ENCODE results near the gene UBA52. TPM values are rescaled to one million over a fixed set of nuclear protein-coding genes. Genes with fewer than 3 reads are reported as not detected.

The UBA52 gene
- total RNA-seq, 1 experiment from 2014 or later = 1,330 TPM

DNA sequence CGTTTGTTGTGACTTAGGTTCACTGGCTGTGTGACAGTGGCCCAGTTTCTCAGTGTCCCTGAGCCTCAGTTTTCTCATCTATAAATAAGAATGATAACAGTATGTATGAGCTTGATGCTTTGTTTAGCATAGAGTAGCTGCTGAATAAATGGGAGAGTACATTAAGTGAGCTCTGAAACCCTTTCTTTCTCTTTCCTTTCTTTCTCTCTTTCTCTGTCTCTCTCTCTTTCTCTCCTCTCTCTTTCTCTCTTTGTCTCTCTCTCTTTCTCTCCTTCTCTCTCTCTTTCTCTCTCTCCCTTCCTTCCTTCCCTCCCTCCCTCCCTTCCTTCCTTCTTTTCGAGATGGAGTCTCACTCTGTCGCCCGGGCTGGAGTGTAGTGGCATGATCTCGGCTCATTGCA, 12.0 kb upstream of the UBA52 start:
- CTCF ChIA-PET = interaction anchor here (1.0 kb wide), 1 partner anchor 307 kb away, joined by 3 read pairs; no protein-coding TSS in a partner anchor
- intact Hi-C loops (cut with micrococcal nuclease) = no loop called here
- peaks cover 51% of the 10 kb centered on the region for H3K36me3 Mint-ChIP-seq (ENCODE audit: insufficient read depth, unreplicated experiment)
- peaks cover 11% of the 10 kb centered on the region for H3K4me1 Mint-ChIP-seq (ENCODE audit: insufficient read depth, unreplicated experiment)
- H3K9me3 Mint-ChIP-seq (ENCODE audit: unreplicated experiment) = no peaks in the 10 kb centered on the region
- no peak overlapping the region for H3K27ac Mint-ChIP-seq (ENCODE audit: low read depth, unreplicated experiment)
- no peaks in the 10 kb centered on the region for H3K27me3 Mint-ChIP-seq (ENCODE audit: insufficient read depth, unreplicated experiment)
- no TSS peak for BruUV-seq (replicated peaks)
- TF ChIP-seq, protein P1, sequence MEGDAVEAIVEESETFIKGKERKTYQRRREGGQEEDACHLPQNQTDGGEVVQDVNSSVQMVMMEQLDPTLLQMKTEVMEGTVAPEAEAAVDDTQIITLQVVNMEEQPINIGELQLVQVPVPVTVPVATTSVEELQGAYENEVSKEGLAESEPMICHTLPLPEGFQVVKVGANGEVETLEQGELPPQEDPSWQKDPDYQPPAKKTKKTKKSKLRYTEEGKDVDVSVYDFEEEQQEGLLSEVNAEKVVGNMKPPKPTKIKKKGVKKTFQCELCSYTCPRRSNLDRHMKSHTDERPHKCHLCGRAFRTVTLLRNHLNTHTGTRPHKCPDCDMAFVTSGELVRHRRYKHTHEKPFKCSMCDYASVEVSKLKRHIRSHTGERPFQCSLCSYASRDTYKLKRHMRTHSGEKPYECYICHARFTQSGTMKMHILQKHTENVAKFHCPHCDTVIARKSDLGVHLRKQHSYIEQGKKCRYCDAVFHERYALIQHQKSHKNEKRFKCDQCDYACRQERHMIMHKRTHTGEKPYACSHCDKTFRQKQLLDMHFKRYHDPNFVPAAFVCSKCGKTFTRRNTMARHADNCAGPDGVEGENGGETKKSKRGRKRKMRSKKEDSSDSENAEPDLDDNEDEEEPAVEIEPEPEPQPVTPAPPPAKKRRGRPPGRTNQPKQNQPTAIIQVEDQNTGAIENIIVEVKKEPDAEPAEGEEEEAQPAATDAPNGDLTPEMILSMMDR (IDR thresholded peaks at IDR 0.05; ENCODE audit: unreplicated experiment) = no peak
- H3K4me3 Mint-ChIP-seq (ENCODE audit: unreplicated experiment) = peak overlapping the region; percentile 74
- POLR2A ChIA-PET = interaction anchor here (0.6 to 6.1 kb wide), 7 partner anchors 11 to 360 kb away, joined by 3 to 106 read pairs (median 4); partner anchors contain the start of genes COPE, DDX49, ELL and FKBP8
- no peak for DNase-seq (ENCODE audit: unreplicated experiment)

DNA sequence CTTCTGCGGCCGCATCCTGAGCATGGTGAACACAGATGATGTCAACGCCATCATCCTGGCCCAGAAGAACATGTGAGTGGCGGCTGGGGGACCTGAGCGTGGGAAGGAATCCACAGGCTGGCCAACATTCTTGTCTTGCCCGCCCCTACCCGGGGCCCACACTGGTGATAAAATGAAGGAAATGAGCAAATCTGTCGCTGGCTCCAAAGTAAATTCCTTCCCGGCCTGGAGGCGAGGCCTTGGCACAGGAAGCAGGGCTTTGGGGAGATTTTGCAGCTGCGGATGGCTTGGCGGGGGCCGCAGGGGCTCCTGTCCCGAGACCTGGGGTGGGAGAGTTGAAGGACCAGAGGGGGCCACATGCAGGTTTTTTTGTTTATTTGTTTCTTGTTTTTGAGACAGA, 9.6 kb upstream of the UBA52 start:
- CTCF ChIA-PET = interaction anchor here (0.7 kb wide), 1 partner anchor 55 kb away, joined by 3 read pairs; no protein-coding TSS in a partner anchor
- Mint-ChIP-seq H3K27ac (ENCODE audit: low read depth, unreplicated experiment) (no peak overlapping the region), H3K36me3 (ENCODE audit: insufficient read depth, unreplicated experiment) (peaks cover 72% of the 10 kb centered on the region), H3K4me3 (ENCODE audit: unreplicated experiment) (no peak overlapping the region), H3K4me1 (ENCODE audit: insufficient read depth, unreplicated experiment) (peaks cover 11% of the 10 kb centered on the region), H3K9me3 (ENCODE audit: unreplicated experiment) (no peaks in the 10 kb centered on the region), H3K27me3 (ENCODE audit: insufficient read depth, unreplicated experiment) (no peaks in the 10 kb centered on the region)
- no peak for DNase-seq (ENCODE audit: unreplicated experiment)
- intact Hi-C loops (cut with micrococcal nuclease) = no loop called here
- POLR2A ChIA-PET = interaction anchor here (2.2 kb wide), 1 partner anchor 10 kb away, joined by 5 read pairs; the partner anchor contains the start of gene UBA52
- no TSS peak for BruUV-seq (replicated peaks)
- TF ChIP-seq, protein P1 (IDR thresholded peaks at IDR 0.05; ENCODE audit: unreplicated experiment) = no peak

DNA sequence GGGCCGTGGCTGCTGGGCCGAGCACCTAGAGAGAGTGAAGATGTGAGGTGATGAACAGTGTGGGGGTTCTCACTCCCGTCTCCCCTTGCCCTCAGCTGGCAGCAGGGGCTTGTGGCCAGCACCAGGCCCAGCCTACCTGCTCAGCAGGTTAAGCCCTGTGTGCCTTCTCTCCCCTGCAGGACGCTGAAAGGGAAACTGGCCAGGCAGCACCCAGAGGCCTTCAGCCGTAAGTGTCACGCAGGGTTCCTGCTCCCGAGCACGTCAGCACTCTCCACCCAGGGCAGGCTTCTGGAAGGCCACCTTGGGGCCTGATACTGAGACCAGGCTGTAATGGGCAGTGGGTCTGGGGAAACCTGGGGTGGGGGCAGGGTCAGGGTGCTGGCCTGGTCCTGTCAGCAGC, 4.7 kb upstream of the UBA52 start:
- H3K9me3 Mint-ChIP-seq (ENCODE audit: unreplicated experiment) = no peaks in the 10 kb centered on the region
- TF ChIP-seq, protein P1 (IDR thresholded peaks at IDR 0.05; ENCODE audit: unreplicated experiment) = no peak
- POLR2A ChIA-PET = no interaction called here
- peaks cover 82% of the 10 kb centered on the region for H3K36me3 Mint-ChIP-seq (ENCODE audit: insufficient read depth, unreplicated experiment)
- intact Hi-C loops (cut with micrococcal nuclease) = no loop called here
- CTCF ChIA-PET = no interaction called here
- BruUV-seq (replicated peaks) = no TSS peak
- no peak overlapping the region for H3K4me3 Mint-ChIP-seq (ENCODE audit: unreplicated experiment)
- H3K27me3 Mint-ChIP-seq (ENCODE audit: insufficient read depth, unreplicated experiment) = no peaks in the 10 kb centered on the region
- no peak for DNase-seq (ENCODE audit: unreplicated experiment)
- no peaks in the 10 kb centered on the region for H3K4me1 Mint-ChIP-seq (ENCODE audit: insufficient read depth, unreplicated experiment)
- no peak overlapping the region for H3K27ac Mint-ChIP-seq (ENCODE audit: low read depth, unreplicated experiment)

DNA sequence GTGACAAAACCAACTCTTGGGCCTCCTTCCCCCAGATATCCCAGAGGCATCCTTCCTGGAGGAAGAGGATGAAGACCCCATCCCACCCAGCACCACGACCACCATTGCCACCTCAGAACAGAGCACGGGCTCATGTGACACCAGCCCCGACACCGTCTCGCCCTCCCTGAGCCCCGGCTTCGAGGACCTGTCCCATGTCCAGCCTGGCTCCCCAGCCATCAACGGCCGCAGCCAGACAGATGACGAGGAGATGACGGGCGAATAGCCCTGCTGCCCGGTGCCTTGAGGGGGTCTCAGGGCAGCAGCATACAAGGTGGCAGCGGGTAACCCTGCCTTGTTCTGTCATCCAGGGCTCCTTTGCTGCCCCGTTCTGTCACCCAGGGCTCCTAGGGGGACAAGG, 3.3 kb upstream of the UBA52 start:
- BruUV-seq (replicated peaks) = no TSS peak
- no peak overlapping the region for H3K27ac Mint-ChIP-seq (ENCODE audit: low read depth, unreplicated experiment)
- no peak overlapping the region for H3K4me3 Mint-ChIP-seq (ENCODE audit: unreplicated experiment)
- H3K4me1 Mint-ChIP-seq (ENCODE audit: insufficient read depth, unreplicated experiment) = peaks cover 9% of the 10 kb centered on the region
- no peaks in the 10 kb centered on the region for H3K9me3 Mint-ChIP-seq (ENCODE audit: unreplicated experiment)
- no peaks in the 10 kb centered on the region for H3K27me3 Mint-ChIP-seq (ENCODE audit: insufficient read depth, unreplicated experiment)
- ChIA-PET CTCF (interaction anchor here (1.1 kb wide), 1 partner anchor 48 kb away, joined by 5 read pairs; no protein-coding TSS in a partner anchor), POLR2A (no interaction called here)
- TF ChIP-seq, protein P1 (IDR thresholded peaks at IDR 0.05; ENCODE audit: unreplicated experiment) = no peak
- peaks cover 81% of the 10 kb centered on the region for H3K36me3 Mint-ChIP-seq (ENCODE audit: insufficient read depth, unreplicated experiment)
- DNase-seq (ENCODE audit: unreplicated experiment) = no peak
- intact Hi-C loops (cut with micrococcal nuclease) = no loop called here
